GM23338 (cell line): ENCODE measurements around the gene PYGB. TPM values are rescaled to one million over a fixed set of nuclear protein-coding genes. Genes with fewer than 3 reads are reported as not detected.

Experiments used
- ATAC-seq: fragments of 200-7000 bp; cut with Tn5 transposase; 3 replicates; pipeline ENCODE4 v1.9.1; 2020
- DNase-seq: peaks from one replicate; pipeline ENCODE4 v3.0.0-alpha.2; 2015; ENCODE audit warnings: low spot score
- H2AFZ ChIP-seq: fragments of 200-600 bp; sonication (generic); 2 replicates; pipeline ENCODE4 v1.8.0; 2016; ENCODE audit warnings: antibody characterized with exemption, mild to moderate bottlenecking, moderate library complexity
- H3F3A ChIP-seq: fragments of 200-600 bp; sonication (generic); replicated peaks from 2 replicates; pipeline ENCODE4 v1.8.0; 2017; ENCODE audit warnings: antibody characterized with exemption, mixed run types, low read depth
- H3K27ac ChIP-seq: fragments of 200-600 bp; sonication (generic); 2 replicates; pipeline ENCODE4 v1.6.1; 2016; ENCODE audit warnings: low read depth
- H3K27me3 ChIP-seq: fragments of 200-600 bp; sonication (generic); 2 replicates; pipeline ENCODE4 v1.8.0; 2016; ENCODE audit warnings: mild to moderate bottlenecking, mixed run types, moderate library complexity; ENCODE audit not compliant: insufficient read depth
- H3K36me3 ChIP-seq: fragments of 200-600 bp; sonication (generic); 2 replicates; pipeline ENCODE4 v1.8.0; 2016; ENCODE audit warnings: mild to moderate bottlenecking; ENCODE audit not compliant: insufficient read depth
- H3K4me1 ChIP-seq: fragments of 200-600 bp; sonication (generic); 2 replicates; pipeline ENCODE4 v1.8.0; 2016; ENCODE audit warnings: mild to moderate bottlenecking, moderate library complexity; ENCODE audit not compliant: insufficient read depth
- H3K4me2 ChIP-seq: fragments of 200-600 bp; sonication (generic); 2 replicates; pipeline ENCODE4 v1.7.1; 2017; ENCODE audit warnings: mixed run types
- H3K4me3 ChIP-seq: fragments of 200-600 bp; sonication (generic); 2 replicates; pipeline ENCODE4 v1.6.1; 2016; ENCODE audit warnings: mixed run types
- H3K79me2 ChIP-seq: fragments of 200-600 bp; sonication (generic); replicated peaks from 2 replicates; pipeline ENCODE4 v1.8.0; 2017; ENCODE audit warnings: mild to moderate bottlenecking; ENCODE audit not compliant: insufficient read depth
- H3K9me2 ChIP-seq: fragments of 200-600 bp; sonication (generic); 2 replicates; pipeline ENCODE4 v1.8.0; 2017; ENCODE audit not compliant: insufficient read depth
- H4K20me1 ChIP-seq: fragments of 200-600 bp; sonication (generic); replicated peaks from 2 replicates; pipeline ENCODE4 v1.8.0; 2017; ENCODE audit warnings: mild to moderate bottlenecking; ENCODE audit not compliant: insufficient read depth
- H3K27ac Mint-ChIP-seq: 2 replicates; pipeline ENCODE4 v1.8.0; 2020; ENCODE audit warnings: inconsistent platforms, mild to moderate bottlenecking, moderate library complexity, mixed read lengths
- H3K27me3 Mint-ChIP-seq: 3 replicates; pipeline ENCODE4 v1.8.0; 2022; ENCODE audit warnings: low read depth, mild to moderate bottlenecking, moderate library complexity, mixed read lengths, inconsistent platforms; ENCODE audit not compliant: insufficient read depth, poor library complexity
- H3K36me3 Mint-ChIP-seq: 3 replicates; pipeline ENCODE4 v1.8.0; 2021; ENCODE audit warnings: low read depth, mild to moderate bottlenecking, inconsistent platforms, moderate library complexity, mixed read lengths
- H3K4me1 Mint-ChIP-seq: 3 replicates; pipeline ENCODE4 v1.8.0; 2020; ENCODE audit warnings: mild to moderate bottlenecking, inconsistent platforms, mixed read lengths
- H3K4me3 Mint-ChIP-seq: 3 replicates; pipeline ENCODE4 v1.8.0; 2021; ENCODE audit warnings: moderate library complexity, mild to moderate bottlenecking, inconsistent platforms, mixed read lengths
- H3K9me3 Mint-ChIP-seq: 3 replicates; pipeline ENCODE4 v1.8.0; 2020; ENCODE audit warnings: moderate library complexity, mild to moderate bottlenecking, inconsistent platforms, mixed read lengths
- CREB1 ChIP-seq: fragments of 250-450 bp; sonication (Bioruptor Pico); IDR thresholded peaks from 2 replicates; pipeline ENCODE4 v1.5.0; 2020; ENCODE audit warnings: low read depth, mild to moderate bottlenecking, moderate library complexity
- CTCF ChIP-seq, 2 experiments: fragments of 200-600 bp in 1 of 2; sonication (generic) in 1 of 2; conservative IDR thresholded peaks; 2 replicates each; pipeline versions ENCODE4 v1.5.1 to v1.6.1; 2016 to 2017; ENCODE audit warnings: antibody characterized with exemption in 2 of 2, low read depth in 2 of 2, mild to moderate bottlenecking in 2 of 2, moderate library complexity in 1 of 2
- ETS1 ChIP-seq: IDR thresholded peaks from 2 replicates; pipeline ENCODE4 v1.6.1; 2016; ENCODE audit warnings: antibody characterized with exemption
- EZH2 ChIP-seq: fragments of 200-600 bp; sonication (generic); IDR thresholded peaks from one replicate; pipeline ENCODE4 v1.8.0; 2017; ENCODE audit warnings: antibody characterized with exemption, mild to moderate bottlenecking, low read depth; ENCODE audit not compliant: unreplicated experiment
- EZH2phosphoT487 ChIP-seq: fragments of 200-600 bp; sonication (generic); IDR thresholded peaks from one replicate; pipeline ENCODE4 v1.8.1; 2018; ENCODE audit warnings: antibody characterized with exemption; ENCODE audit not compliant: unreplicated experiment
- JUNB ChIP-seq: IDR thresholded peaks from one replicate; pipeline ENCODE4 v1.6.1; 2016; ENCODE audit warnings: antibody characterized with exemption; ENCODE audit not compliant: unreplicated experiment
- NANOG ChIP-seq: IDR thresholded peaks from 2 replicates; pipeline ENCODE4 v1.6.1; 2016; ENCODE audit warnings: antibody characterized with exemption, borderline replicate concordance
- POLR2AphosphoS5 ChIP-seq: IDR thresholded peaks from 2 replicates; pipeline ENCODE4 v1.6.1; 2016; ENCODE audit warnings: antibody characterized with exemption, low read depth
- REST ChIP-seq: IDR thresholded peaks from one replicate; pipeline ENCODE4 v1.6.1; 2018; ENCODE audit warnings: antibody characterized with exemption; ENCODE audit not compliant: unreplicated experiment
- STAT1 ChIP-seq: IDR thresholded peaks from one replicate; pipeline ENCODE4 v1.6.1; 2016; ENCODE audit warnings: antibody characterized with exemption; ENCODE audit not compliant: unreplicated experiment
- ZNF114 ChIP-seq: fragments of 250-450 bp; sonication (Bioruptor Pico); IDR thresholded peaks from 2 replicates; pipeline ENCODE4 v1.5.0; 2020; ENCODE audit warnings: mild to moderate bottlenecking, moderate library complexity
- ZNF331 ChIP-seq: fragments of 250-450 bp; sonication (Bioruptor Pico); IDR thresholded peaks from 2 replicates; pipeline ENCODE4 v1.5.0; 2020; ENCODE audit warnings: low read depth, mild to moderate bottlenecking, moderate library complexity
- ZNF462 ChIP-seq: fragments of 250-450 bp; sonication (Bioruptor Pico); IDR thresholded peaks from 2 replicates; pipeline ENCODE4 v1.5.0; 2020; ENCODE audit warnings: mild to moderate bottlenecking, moderate library complexity
- polyA plus RNA-seq: library from polyadenylated mRNA; unstranded; fragments of >200 nt; fragmentation: Nextera tagmentation; extraction: Ambion mirVana; gene quantifications from 2 replicates; pipeline ENCODE4 v1.2.1, GENCODE V29; 2016
- total RNA-seq: library from RNA; depleted of rRNA; stranded (reverse); fragments of >200 nt; shearing (Covaris generic); gene quantifications from 2 replicates; pipeline ENCODE4 v1.2.3, GENCODE V29; 2014

PYGB gene
- total and polyA plus RNA-seq, 2 experiments from 2014 or later: 15.6 to 64.0 TPM

GRCh38 chr20:25308671-25309394, 60.9 kb downstream of the PYGB start:
- Histone ChIP-seq H3K27me3 (no peaks in the 10 kb centered on the region), H3K4me3 (no peak overlapping the region), H4K20me1 (0 out of 2 replicates have a peak, but pooled peaks cover 3% of the 10 kb centered on the region), H2AFZ (no peak overlapping the region), H3K36me3 (0 out of 2 replicates have a peak, but pooled peaks cover 6% of the 10 kb centered on the region), H3K9me2 (no peaks in the 10 kb centered on the region), H3K27ac (no peak overlapping the region), H3F3A (no peaks in the 10 kb centered on the region), H3K79me2 (no peaks in the 10 kb centered on the region), H3K4me1 (no peaks in the 10 kb centered on the region), H3K4me2 (no peak overlapping the region)
- no peak overlapping the region for H3K27ac Mint-ChIP-seq
- ATAC-seq: no peak
- TF ChIP-seq EZH2: no peak
- no peak for TF ChIP-seq CTCF (conservative IDR thresholded peaks at IDR 0.05; ENCODE audit: low read depth in 2 of 2)
- TF ChIP-seq ZNF331 (CRISPR knock-in tag): no peak
- TF ChIP-seq ZNF114 (CRISPR knock-in tag): no peak
- no peak for TF ChIP-seq REST
- TF ChIP-seq NANOG: no peak
- no peak for TF ChIP-seq ZNF462
- TF ChIP-seq EZH2phosphoT487: no peak
- no peak for TF ChIP-seq ETS1
- TF ChIP-seq JUNB: no peak
- no peak for TF ChIP-seq POLR2AphosphoS5
- TF ChIP-seq STAT1: no peak
- TF ChIP-seq CREB1: no peak
- peaks cover 44% of the 10 kb centered on the region for H3K36me3 Mint-ChIP-seq
- H3K27me3 Mint-ChIP-seq: peaks cover 14% of the 10 kb centered on the region
- no peak overlapping the region for H3K4me3 Mint-ChIP-seq
- DNase-seq: no peak
- peaks cover 5% of the 10 kb centered on the region; the same call in 2 of the 3 replicates for H3K9me3 Mint-ChIP-seq
- peaks cover 12% of the 10 kb centered on the region for H3K4me1 Mint-ChIP-seq
